HG03064 (cell line): ENCODE results near the gene ALOX15B.

Source experiments
- ATAC-seq: cut with Tn5 transposase; IDR thresholded peaks from one replicate; pipeline ENCODE4 v1.9.1; 2021; ENCODE audit warnings: low read depth; ENCODE audit not compliant: unreplicated experiment

ALOX15B gene

GRCh38 chr17:8032442-8032841, 6.4 kb upstream of the ALOX15B start:
- ATAC-seq: no peak

- no peak for ATAC-seq
Measured at GRCh38 chr17:8039611-8040168, 831 bp downstream of the ALOX15B start.

GRCh38 chr17:8041249-8041928, 2.5 kb downstream of the ALOX15B start:
- no peak for ATAC-seq

- no peak for ATAC-seq
Measured at GRCh38 chr17:8041979-8042378, 3.1 kb downstream of the ALOX15B start.

GRCh38 chr17:8044819-8045810, 6.3 kb downstream of the ALOX15B start:
- ATAC-seq: no peak

GRCh38 chr17:8046306-8046928, 7.6 kb downstream of the ALOX15B start:
- ATAC-seq: no peak

GRCh38 chr17:8046929-8047768, 8.3 kb downstream of the ALOX15B start:
- no peak for ATAC-seq

GRCh38 chr17:8047769-8048110, 8.9 kb downstream of the ALOX15B start:
- ATAC-seq: no peak

GRCh38 chr17:8048236-8048635, 9.4 kb downstream of the ALOX15B start:
- ATAC-seq: no peak

GRCh38 chr17:8048736-8049135, 9.9 kb downstream of the ALOX15B start:
- ATAC-seq: no peak

GRCh38 chr17:8051831-8052230, 13.0 kb downstream of the ALOX15B start:
- ATAC-seq: no peak

GRCh38 chr17:8052256-8053252, 13.7 kb downstream of the ALOX15B start:
- no peak for ATAC-seq

GRCh38 chr17:8053600-8053999, 14.7 kb downstream of the ALOX15B start:
- ATAC-seq: no peak

GRCh38 chr17:8055851-8056231, 17.0 kb downstream of the ALOX15B start:
- no peak for ATAC-seq

- no peak for ATAC-seq
Measured at GRCh38 chr17:8056232-8056975, 17.5 kb downstream of the ALOX15B start.

GRCh38 chr17:8056976-8057625, 18.2 kb downstream of the ALOX15B start:
- ATAC-seq: no peak

- ATAC-seq: no peak
Measured at GRCh38 chr17:8057691-8058114, 18.8 kb downstream of the ALOX15B start.

GRCh38 chr17:8059131-8059530, 20.3 kb downstream of the ALOX15B start:
- ATAC-seq: no peak
